Kidney capillary endothelial cell (primary cell): ENCODE data around the gene DNAH5.
"Not testable (repeated sequence)": the region's sequence is repeated elsewhere in the genome, so short reads cannot be mapped to it uniquely, and the experiment has no call there.

Source experiments
- DNase-seq: peaks from one replicate; pipeline ENCODE4 v3.0.0-alpha.2; 2018; ENCODE audit warnings: low spot score

The DNAH5 gene, protein sequence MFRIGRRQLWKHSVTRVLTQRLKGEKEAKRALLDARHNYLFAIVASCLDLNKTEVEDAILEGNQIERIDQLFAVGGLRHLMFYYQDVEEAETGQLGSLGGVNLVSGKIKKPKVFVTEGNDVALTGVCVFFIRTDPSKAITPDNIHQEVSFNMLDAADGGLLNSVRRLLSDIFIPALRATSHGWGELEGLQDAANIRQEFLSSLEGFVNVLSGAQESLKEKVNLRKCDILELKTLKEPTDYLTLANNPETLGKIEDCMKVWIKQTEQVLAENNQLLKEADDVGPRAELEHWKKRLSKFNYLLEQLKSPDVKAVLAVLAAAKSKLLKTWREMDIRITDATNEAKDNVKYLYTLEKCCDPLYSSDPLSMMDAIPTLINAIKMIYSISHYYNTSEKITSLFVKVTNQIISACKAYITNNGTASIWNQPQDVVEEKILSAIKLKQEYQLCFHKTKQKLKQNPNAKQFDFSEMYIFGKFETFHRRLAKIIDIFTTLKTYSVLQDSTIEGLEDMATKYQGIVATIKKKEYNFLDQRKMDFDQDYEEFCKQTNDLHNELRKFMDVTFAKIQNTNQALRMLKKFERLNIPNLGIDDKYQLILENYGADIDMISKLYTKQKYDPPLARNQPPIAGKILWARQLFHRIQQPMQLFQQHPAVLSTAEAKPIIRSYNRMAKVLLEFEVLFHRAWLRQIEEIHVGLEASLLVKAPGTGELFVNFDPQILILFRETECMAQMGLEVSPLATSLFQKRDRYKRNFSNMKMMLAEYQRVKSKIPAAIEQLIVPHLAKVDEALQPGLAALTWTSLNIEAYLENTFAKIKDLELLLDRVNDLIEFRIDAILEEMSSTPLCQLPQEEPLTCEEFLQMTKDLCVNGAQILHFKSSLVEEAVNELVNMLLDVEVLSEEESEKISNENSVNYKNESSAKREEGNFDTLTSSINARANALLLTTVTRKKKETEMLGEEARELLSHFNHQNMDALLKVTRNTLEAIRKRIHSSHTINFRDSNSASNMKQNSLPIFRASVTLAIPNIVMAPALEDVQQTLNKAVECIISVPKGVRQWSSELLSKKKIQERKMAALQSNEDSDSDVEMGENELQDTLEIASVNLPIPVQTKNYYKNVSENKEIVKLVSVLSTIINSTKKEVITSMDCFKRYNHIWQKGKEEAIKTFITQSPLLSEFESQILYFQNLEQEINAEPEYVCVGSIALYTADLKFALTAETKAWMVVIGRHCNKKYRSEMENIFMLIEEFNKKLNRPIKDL (N-terminal part only)

DNA sequence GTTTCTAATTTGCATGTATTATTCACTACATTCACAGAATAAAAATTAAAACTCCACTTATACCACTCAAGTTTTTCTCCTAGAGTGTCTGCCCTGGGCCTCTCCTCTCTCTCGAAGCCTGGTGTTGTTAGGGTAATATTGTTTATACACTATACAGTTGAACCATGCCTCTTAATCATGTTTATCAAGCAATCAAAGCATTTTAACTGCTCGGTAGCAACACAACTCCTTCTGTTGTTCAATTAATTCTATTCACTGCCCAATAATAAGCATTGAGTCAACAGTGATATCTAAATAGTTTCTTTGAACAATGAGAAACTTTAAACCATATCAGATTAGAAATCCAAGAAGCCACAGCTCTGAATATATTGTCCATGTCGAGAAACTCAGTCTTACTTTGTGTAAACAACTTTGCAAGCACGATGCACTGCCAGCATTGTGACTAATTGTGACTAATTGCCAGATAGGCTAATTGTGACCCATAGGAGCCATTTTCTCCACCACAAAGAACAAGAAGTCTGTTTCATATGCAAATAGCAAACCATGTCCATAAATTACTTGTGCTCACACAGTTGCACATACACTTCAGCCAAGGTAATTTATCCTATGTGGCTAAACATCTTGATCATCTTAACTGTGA lies at the start of gene DNAH5:
TSS of gene DNAH5 (minus strand) at position 129 of the 640 bp plus-strand sequence. CDS start 250 bp downstream, outside the sequence.
- DNase-seq, result no peak

DNA sequence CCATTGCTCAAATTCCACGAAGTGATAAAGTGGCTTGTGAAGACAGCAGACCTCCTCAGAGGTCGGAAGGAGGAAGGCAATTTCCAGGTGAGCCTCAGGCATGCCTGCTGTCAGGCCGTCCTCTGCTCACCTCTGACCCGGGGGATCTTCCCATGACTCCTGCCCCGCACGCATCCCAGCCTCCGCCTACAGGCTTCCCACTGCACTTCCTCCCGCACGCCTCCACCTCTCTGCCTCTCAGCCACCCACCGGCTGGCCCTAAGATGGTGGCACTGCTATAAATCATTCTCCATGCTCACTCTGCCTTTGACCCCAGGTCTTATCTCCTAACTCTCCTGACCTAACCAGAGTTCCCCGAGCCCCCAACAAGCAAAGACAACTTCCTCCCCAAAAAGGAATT lies 49.4 kb upstream of the DNAH5 start:
- DNase-seq, result no peak

GRCh38 chr5:13992795-13993194 lies 48.3 kb upstream of the DNAH5 start:
- DNase-seq, result no peak

DNA sequence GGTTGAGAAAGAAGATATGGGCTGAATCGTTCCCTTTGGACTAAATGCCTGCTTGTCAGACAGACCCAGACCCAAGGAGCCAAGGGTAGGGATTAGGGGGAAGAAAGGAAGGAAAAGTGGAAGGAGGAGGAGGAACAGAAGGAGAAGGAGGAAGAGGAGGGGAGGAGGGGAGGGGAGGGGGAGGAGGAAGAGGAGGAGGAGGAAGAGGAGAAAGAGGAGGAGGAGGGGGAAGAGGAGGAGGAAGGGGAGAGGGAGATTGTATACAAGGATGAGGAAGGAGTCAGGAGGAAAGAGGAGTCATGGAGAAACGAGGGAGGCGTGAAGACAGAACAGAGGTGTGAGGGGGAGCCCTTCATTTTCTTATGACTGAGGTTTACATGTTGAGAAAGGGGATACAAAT lies 46.9 kb upstream of the DNAH5 start:
- DNase-seq, result no peak

DNA sequence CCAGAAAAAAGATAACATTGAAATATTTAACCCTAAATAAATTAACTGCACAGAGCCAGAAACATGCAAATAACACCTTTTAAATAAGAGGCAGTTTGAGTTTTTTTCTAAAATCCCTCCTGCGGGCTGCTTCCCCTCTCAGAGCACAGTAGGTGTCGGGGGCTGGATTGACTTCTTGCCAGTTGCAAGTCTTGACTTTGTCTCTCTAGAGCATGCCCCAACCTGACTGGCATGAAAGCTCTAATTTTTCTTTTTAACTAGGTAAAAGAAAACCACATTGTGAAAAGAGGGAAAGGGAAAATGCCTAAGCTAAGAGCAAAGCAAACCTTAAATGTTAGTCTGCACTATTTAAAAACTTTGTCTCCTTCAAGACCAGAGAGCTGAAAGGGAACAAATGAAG lies 46.4 kb upstream of the DNAH5 start:
- no peak for DNase-seq

DNA sequence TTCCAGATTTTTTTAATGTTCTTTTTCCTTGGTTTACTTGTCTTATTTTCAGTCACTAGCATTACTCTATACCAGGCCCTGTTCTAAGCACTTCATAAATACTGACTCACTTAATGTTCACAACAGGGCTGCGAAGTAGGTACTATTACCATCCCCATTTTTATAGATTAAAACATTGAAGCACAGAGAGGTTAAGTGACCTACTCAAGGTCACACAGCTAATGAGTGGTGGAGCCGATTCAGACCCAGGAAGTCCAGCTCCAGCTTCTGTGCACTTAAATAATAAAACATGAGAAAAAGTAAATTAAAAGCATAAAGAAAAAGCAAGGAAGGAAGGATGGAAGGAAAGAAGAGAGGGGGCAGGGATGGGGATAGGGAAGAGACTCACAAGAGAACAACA lies 45.3 kb upstream of the DNAH5 start:
- no peak for DNase-seq

DNA sequence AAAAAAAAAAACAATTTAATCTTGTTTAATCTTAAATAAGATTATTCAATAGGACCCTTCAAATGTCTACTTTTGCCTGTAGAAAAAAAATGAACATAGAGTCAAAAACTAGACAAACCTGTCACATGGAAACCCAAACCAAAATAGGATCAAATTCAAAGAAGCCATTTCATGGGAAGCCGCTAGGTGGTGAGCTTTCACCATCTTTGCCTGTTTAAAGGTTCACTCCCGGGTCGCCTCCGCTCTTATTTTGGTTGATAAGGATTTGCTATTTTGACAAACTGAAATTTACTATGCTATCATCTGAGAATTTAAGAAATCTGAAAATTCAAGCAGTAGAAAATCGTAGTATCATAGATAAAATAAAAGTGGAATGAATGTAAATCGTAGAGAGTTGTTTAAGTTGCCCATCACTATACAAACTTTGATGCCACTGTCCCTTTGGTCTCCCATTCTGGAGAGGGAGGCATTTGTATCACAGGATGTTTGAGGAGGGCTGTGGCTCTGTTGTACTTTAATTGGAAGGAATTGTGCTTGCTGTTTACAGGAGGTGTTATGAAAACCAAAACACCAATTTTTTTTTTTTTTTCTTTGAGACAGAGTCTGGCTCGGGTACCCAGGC lies 43.5 kb upstream of the DNAH5 start:
- DNase-seq, result peak; percentile 70

- DNase-seq, result peak; percentile 92
Measured at GRCh38 chr5:13985731-13986418, 41.4 kb upstream of the DNAH5 start.

DNA sequence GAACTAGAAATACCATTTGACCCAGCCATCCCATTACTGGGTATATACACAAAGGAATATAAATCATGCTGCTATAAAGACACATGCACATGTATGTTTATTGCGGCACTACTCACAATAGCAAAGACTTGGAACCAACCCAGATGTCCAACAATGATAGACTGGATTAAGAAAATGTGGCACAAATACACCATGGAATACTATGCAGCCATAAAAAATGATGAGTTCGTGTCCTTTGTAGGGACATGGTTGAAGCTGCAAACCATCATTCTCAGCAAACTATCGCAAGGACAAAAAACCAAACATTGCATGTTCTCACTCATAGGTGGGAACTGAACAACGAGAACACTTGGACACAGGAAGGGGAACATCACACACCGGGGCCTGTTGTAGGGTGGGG lies 40.4 kb upstream of the DNAH5 start:
- DNase-seq, result not testable (repeated sequence)

GRCh38 chr5:13976867-13977830 lies 32.7 kb upstream of the DNAH5 start:
- peak; percentile 27 for DNase-seq

- no peak for DNase-seq
Measured at GRCh38 chr5:13976223-13976622, 31.7 kb upstream of the DNAH5 start.

DNA sequence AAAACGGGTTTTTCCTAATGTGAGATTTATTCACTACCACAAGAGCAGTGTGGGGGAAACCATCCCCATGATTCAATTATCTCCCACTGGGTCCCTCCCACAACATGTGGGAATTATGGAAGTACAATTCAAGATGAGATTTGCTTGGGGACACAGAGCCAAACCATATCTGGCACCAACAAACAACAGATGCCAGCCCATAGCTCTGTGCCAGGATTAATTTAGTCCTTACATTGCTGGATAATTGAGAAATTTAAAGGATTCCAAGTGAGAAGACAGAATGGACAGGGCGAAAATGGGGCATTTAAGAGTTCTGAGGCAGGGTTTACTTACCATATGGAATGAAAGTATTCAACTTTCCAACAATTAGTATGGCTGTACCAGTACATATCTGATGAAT lies 30.8 kb upstream of the DNAH5 start:
- DNase-seq, result no peak

DNA sequence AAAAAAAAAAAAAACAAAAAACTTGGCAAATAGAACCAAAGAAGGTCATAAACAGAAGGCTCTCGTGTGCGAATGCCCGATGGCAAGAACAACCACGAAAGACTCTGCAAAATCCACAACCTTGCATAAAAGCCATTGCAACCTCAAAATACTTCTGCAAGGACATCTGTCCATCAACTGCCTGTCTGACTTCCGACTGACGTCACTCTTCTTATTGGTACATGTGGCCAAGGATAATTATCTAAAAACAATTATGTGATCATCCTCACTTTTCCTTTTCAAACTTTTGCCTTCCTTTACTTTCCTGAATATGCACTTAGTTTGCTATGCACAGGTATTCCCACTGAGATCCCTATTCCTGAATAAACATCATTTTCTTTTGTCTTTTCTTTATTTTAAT lies 29.2 kb upstream of the DNAH5 start:
- DNase-seq, result no peak

- DNase-seq, result no peak
Measured at GRCh38 chr5:13972029-13972428, 27.5 kb upstream of the DNAH5 start.

DNA sequence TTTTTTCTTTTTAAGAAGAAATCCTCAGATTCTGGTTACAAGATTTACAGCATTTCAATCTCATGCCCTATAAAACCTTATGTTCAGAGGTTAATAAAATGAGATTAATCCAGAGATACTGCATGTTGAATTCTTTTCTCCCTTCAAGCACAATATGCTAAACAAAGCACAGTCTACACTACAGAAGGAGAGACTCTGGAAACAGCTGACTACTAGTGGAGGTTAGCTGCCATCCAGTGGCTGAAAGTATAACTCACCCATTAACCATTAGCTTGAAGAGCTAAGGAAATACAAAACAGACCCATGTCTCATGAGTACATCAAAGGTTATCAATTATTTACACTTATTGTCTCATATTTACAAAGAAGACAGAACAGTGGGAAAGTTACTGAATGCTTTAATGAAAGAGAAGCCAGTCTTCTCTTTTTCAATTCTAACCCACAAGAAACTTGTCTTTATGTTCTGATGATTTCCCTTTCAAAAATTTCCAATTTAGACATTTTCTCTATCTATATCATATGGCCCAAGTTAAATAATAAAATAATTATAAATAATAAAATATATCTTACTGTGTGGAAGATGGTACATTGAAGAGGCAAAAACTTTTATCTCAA lies 12.7 kb upstream of the DNAH5 start:
- DNase-seq, result peak; percentile 50

- no peak for DNase-seq
Measured at GRCh38 chr5:13956471-13956870, 12.0 kb upstream of the DNAH5 start.

DNA sequence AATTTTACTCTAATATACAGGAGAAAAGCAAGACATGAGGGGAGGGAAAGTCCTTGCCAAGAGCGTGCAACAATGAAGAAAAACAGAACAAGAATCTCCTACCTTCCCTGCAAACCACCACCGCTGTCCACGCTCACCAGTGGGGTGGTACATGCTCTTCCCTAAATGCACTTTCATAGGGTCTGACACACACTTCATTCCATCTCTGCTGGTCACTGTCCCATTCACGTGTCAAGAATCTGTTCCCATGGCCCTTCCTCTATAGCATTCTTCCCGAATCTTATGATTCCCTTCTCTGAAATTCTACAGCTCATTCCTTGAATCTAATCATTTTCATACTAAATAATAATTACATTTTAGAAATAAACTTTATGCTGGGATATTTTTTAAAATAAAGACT lies 11.4 kb upstream of the DNAH5 start:
- DNase-seq, result no peak

GRCh38 chr5:13946111-13946510 lies 1.6 kb upstream of the DNAH5 start:
- no peak for DNase-seq

GRCh38 chr5:13945271-13945670 lies 783 bp upstream of the DNAH5 start:
- DNase-seq, result no peak
